HCT116 (cell line): ENCODE data around the gene TOP2B.

Experiments used
- CEBPB ChIP-seq: IDR thresholded peaks from 2 replicates; pipeline ENCODE4 v1.6.1; 2012; ENCODE audit warnings: low read depth
- POLR2A ChIP-seq: IDR thresholded peaks from 2 replicates; pipeline ENCODE4 v1.7.0; 2011; ENCODE audit warnings: borderline replicate concordance; ENCODE audit not compliant: insufficient read depth, insufficient read length; ENCODE audit errors: extremely low read depth
- POLR2AphosphoS5 ChIP-seq: IDR thresholded peaks from 2 replicates; pipeline ENCODE4 v1.6.1; 2011; ENCODE audit warnings: mild to moderate bottlenecking, low read depth, low read length, moderate library complexity
- TCF7L2 ChIP-seq: IDR thresholded peaks from 2 replicates; pipeline ENCODE4 v1.7.0; 2011; ENCODE audit warnings: borderline replicate concordance, inconsistent platforms; ENCODE audit not compliant: insufficient read depth, insufficient read length; ENCODE audit errors: extremely low read depth
- YY1 ChIP-seq: IDR thresholded peaks from 2 replicates; pipeline ENCODE4 v1.6.1; 2011; ENCODE audit warnings: low read length, low read depth, moderate library complexity, mild to moderate bottlenecking; ENCODE audit not compliant: insufficient replicate concordance; ENCODE audit errors: extremely low read depth
- ZBTB33 ChIP-seq: IDR thresholded peaks from 2 replicates; pipeline ENCODE4 v1.6.1; 2011; ENCODE audit warnings: mild to moderate bottlenecking, low read length, moderate library complexity; ENCODE audit not compliant: insufficient replicate concordance; ENCODE audit errors: extremely low read depth
- ZFX ChIP-seq: fragments of 450-650 bp; IDR thresholded peaks from 2 replicates; pipeline ENCODE4 v1.6.1; 2017
- ZNF274 ChIP-seq: fragments of 200-500 bp; sonication (Bioruptor generic); IDR thresholded peaks from 2 replicates; pipeline ENCODE4 v1.6.1; 2014; ENCODE audit warnings: mild to moderate bottlenecking, low read depth, low read length, inconsistent platforms
- TF ChIP-seq, protein P1 (sequence below), 3 experiments: fragments of 200-600 bp in 1 of 3; sonication (generic) in 1 of 3; IDR thresholded peaks in 2 of 3; conservative IDR thresholded peaks in 1 of 3; 2 replicates each; pipeline ENCODE4 v1.5.1; 2012 to 2017; ENCODE audit warnings: low read depth in 2 of 3, low read length in 2 of 3, antibody characterized with exemption in 1 of 3, borderline replicate concordance in 1 of 3, control low read depth in 1 of 3, mild to moderate bottlenecking in 1 of 3, mixed read lengths in 1 of 3, mixed run types in 1 of 3, moderate library complexity in 1 of 3; ENCODE audit not compliant: insufficient read depth in 1 of 3
- TF ChIP-seq, protein P2 (sequence below): IDR thresholded peaks from 2 replicates; pipeline ENCODE4 v1.6.1; 2012; ENCODE audit warnings: low read depth
- TF ChIP-seq, protein P3 (sequence below): IDR thresholded peaks from 2 replicates; pipeline ENCODE4 v1.6.1; 2012

DNA sequence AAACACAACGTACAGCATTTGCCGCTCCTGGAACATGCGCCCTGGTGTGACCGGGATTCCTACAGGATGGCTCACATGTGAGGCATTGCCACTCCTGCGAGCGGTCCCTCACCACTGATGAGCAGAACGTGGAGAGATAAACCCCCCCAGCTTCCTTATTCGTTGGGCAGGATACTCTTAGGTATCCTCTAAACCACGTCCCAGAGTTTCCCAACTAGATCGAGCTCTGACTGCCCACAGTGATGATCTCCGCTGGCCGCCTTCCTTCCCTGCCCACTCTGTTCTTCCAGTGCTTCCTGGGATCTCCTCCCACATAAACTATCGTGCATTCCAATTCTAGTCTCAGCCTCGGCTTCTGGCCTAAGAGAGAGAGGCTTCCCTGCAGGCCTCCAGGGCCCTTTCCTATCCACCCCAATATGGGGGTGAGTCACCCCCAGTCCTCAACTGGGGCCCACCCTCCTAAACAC, 91.8 kb downstream of the TOP2B start:
- TF ChIP-seq, protein P1, sequence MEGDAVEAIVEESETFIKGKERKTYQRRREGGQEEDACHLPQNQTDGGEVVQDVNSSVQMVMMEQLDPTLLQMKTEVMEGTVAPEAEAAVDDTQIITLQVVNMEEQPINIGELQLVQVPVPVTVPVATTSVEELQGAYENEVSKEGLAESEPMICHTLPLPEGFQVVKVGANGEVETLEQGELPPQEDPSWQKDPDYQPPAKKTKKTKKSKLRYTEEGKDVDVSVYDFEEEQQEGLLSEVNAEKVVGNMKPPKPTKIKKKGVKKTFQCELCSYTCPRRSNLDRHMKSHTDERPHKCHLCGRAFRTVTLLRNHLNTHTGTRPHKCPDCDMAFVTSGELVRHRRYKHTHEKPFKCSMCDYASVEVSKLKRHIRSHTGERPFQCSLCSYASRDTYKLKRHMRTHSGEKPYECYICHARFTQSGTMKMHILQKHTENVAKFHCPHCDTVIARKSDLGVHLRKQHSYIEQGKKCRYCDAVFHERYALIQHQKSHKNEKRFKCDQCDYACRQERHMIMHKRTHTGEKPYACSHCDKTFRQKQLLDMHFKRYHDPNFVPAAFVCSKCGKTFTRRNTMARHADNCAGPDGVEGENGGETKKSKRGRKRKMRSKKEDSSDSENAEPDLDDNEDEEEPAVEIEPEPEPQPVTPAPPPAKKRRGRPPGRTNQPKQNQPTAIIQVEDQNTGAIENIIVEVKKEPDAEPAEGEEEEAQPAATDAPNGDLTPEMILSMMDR (IDR thresholded peaks at IDR 0.05 in 2 of 3, conservative IDR thresholded peaks at IDR 0.05 in 1 of 3; ENCODE audit: borderline replicate concordance in 1 of 3, insufficient read depth in 1 of 3, low read depth in 2 of 3, low read length in 2 of 3) = no peak
- TF ChIP-seq ZBTB33 (no peak), POLR2A (no peak), ZFX (no peak), CEBPB (no peak), POLR2AphosphoS5 (no peak), TCF7L2 (no peak), YY1 (no peak), ZNF274 (no peak)
- TF ChIP-seq, protein P2, sequence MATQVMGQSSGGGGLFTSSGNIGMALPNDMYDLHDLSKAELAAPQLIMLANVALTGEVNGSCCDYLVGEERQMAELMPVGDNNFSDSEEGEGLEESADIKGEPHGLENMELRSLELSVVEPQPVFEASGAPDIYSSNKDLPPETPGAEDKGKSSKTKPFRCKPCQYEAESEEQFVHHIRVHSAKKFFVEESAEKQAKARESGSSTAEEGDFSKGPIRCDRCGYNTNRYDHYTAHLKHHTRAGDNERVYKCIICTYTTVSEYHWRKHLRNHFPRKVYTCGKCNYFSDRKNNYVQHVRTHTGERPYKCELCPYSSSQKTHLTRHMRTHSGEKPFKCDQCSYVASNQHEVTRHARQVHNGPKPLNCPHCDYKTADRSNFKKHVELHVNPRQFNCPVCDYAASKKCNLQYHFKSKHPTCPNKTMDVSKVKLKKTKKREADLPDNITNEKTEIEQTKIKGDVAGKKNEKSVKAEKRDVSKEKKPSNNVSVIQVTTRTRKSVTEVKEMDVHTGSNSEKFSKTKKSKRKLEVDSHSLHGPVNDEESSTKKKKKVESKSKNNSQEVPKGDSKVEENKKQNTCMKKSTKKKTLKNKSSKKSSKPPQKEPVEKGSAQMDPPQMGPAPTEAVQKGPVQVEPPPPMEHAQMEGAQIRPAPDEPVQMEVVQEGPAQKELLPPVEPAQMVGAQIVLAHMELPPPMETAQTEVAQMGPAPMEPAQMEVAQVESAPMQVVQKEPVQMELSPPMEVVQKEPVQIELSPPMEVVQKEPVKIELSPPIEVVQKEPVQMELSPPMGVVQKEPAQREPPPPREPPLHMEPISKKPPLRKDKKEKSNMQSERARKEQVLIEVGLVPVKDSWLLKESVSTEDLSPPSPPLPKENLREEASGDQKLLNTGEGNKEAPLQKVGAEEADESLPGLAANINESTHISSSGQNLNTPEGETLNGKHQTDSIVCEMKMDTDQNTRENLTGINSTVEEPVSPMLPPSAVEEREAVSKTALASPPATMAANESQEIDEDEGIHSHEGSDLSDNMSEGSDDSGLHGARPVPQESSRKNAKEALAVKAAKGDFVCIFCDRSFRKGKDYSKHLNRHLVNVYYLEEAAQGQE = no peak
- TF ChIP-seq, protein P3, sequence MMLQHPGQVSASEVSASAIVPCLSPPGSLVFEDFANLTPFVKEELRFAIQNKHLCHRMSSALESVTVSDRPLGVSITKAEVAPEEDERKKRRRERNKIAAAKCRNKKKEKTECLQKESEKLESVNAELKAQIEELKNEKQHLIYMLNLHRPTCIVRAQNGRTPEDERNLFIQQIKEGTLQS = no peak
